Skeletal muscle satellite cell (primary cell): ENCODE results near the gene GPC3.

Experiments used
- H3K27me3 ChIP-seq: 2 replicates; pipeline ENCODE4 v1.7.0; 2013; ENCODE audit warnings: low read length; ENCODE audit not compliant: control insufficient read depth, insufficient read depth
- H3K36me3 ChIP-seq: 2 replicates; pipeline ENCODE4 v1.7.0; 2013; ENCODE audit warnings: mild to moderate bottlenecking, control low read depth, low read length; ENCODE audit not compliant: insufficient read depth
- H3K4me1 ChIP-seq: 2 replicates; pipeline ENCODE4 v1.7.0; 2013; ENCODE audit warnings: low read length; ENCODE audit not compliant: control insufficient read depth, insufficient read depth
- H3K4me2 ChIP-seq: 2 replicates; pipeline ENCODE4 v1.7.0; 2013; ENCODE audit warnings: mild to moderate bottlenecking, low read length
- H3K4me3 ChIP-seq: 2 replicates; pipeline ENCODE4 v1.7.0; 2013; ENCODE audit warnings: low read length
- H3K9ac ChIP-seq: 2 replicates; pipeline ENCODE4 v1.7.0; 2013; ENCODE audit warnings: mild to moderate bottlenecking, low read depth, low read length, moderate library complexity
- H3K9me3 ChIP-seq: replicated peaks from 2 replicates; pipeline ENCODE4 v1.7.0; 2013; ENCODE audit warnings: mild to moderate bottlenecking, control low read depth, low read length

Gene GPC3

GRCh38 chrX:134013092-134013497 is 27.7 kb upstream of the GPC3 start:
- H3K9ac ChIP-seq: no peak overlapping the region
- H3K36me3 ChIP-seq: no peaks in the 10 kb centered on the region
- H3K4me1 ChIP-seq: no peaks in the 10 kb centered on the region
- no peak overlapping the region for H3K4me2 ChIP-seq
- H3K27me3 ChIP-seq: no peaks in the 10 kb centered on the region
- H3K9me3 ChIP-seq: no peaks in the 10 kb centered on the region
- no peak overlapping the region for H3K4me3 ChIP-seq

- Histone ChIP-seq H3K4me2 (no peak overlapping the region), H3K9ac (no peak overlapping the region), H3K9me3 (no peaks in the 10 kb centered on the region), H3K27me3 (no peaks in the 10 kb centered on the region), H3K36me3 (no peaks in the 10 kb centered on the region), H3K4me3 (no peak overlapping the region), H3K4me1 (no peaks in the 10 kb centered on the region)
Observed at GRCh38 chrX:134010690-134011089, 25.3 kb upstream of the GPC3 start.

DNA sequence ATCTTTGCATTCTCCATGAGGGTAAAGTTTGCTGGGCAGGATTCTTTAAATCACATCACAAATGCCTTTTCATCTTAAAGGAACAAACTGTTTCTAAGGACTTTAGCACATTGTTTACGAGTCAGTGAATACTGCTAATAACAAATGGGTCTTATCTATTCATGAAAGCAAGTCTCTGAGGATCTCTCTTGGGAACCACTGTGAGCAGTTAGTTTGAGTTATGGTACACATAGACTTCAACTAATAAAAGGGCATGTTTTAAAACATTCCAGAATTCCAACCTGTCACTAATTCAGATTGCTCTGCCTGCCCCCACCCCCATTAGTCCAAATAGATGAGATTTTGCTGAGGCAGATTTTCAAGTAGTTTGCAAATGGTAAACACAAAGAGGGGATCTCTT is 22.3 kb upstream of the GPC3 start:
- H3K4me3 ChIP-seq: no peak overlapping the region
- no peaks in the 10 kb centered on the region for H3K9me3 ChIP-seq
- H3K36me3 ChIP-seq: no peaks in the 10 kb centered on the region
- no peaks in the 10 kb centered on the region for H3K27me3 ChIP-seq
- no peak overlapping the region for H3K9ac ChIP-seq
- H3K4me1 ChIP-seq: no peaks in the 10 kb centered on the region
- no peak overlapping the region for H3K4me2 ChIP-seq

GRCh38 chrX:134006484-134007161 is 21.2 kb upstream of the GPC3 start:
- H3K4me1 ChIP-seq: no peaks in the 10 kb centered on the region
- no peak overlapping the region for H3K4me2 ChIP-seq
- H3K36me3 ChIP-seq: no peaks in the 10 kb centered on the region
- no peaks in the 10 kb centered on the region for H3K27me3 ChIP-seq
- H3K4me3 ChIP-seq: no peak overlapping the region
- H3K9ac ChIP-seq: no peak overlapping the region
- no peaks in the 10 kb centered on the region for H3K9me3 ChIP-seq

- H3K4me2 ChIP-seq: no peak overlapping the region
- H3K36me3 ChIP-seq: no peaks in the 10 kb centered on the region
- no peaks in the 10 kb centered on the region for H3K27me3 ChIP-seq
- H3K9ac ChIP-seq: no peak overlapping the region
- H3K9me3 ChIP-seq: no peaks in the 10 kb centered on the region
- no peak overlapping the region for H3K4me3 ChIP-seq
- H3K4me1 ChIP-seq: no peaks in the 10 kb centered on the region
Observed at GRCh38 chrX:134004084-134004483, 18.7 kb upstream of the GPC3 start.

DNA sequence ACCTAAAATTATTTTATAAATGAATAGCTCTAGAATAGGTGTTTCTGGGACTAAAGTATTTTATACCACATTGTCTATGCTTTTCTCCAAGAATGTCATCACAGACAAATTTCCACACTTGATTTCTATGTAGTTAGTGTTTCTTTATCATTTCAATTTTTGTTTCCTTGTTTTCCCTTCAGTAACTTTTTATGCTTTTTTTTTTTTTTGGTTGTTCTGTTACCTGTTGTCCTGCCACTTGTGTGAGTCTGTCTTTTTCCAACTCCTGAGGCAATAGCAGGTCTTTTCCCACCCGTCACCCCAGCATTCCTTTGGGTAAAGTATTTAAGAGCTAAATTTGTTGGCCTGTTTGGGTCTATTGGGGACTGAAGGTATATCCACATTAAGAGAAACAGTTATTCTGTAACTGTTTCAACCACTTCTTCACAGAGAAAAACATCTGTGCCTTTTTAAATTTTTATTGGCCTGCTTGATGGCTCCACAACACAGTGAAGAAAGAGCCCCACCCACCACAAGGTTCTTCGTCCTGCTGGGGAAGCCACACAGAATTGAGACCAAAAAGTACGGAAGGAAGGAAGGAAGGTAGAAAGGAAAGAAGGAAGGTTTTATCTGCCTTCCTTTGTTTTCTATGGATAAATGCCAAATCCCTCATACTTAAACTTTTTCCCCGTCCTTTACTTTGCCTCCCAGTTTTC is 17.7 kb upstream of the GPC3 start:
- no peak overlapping the region for H3K4me3 ChIP-seq
- H3K4me2 ChIP-seq: no peak overlapping the region
- no peaks in the 10 kb centered on the region for H3K27me3 ChIP-seq
- H3K9me3 ChIP-seq: no peaks in the 10 kb centered on the region
- no peaks in the 10 kb centered on the region for H3K36me3 ChIP-seq
- no peaks in the 10 kb centered on the region for H3K4me1 ChIP-seq
- H3K9ac ChIP-seq: no peak overlapping the region

DNA sequence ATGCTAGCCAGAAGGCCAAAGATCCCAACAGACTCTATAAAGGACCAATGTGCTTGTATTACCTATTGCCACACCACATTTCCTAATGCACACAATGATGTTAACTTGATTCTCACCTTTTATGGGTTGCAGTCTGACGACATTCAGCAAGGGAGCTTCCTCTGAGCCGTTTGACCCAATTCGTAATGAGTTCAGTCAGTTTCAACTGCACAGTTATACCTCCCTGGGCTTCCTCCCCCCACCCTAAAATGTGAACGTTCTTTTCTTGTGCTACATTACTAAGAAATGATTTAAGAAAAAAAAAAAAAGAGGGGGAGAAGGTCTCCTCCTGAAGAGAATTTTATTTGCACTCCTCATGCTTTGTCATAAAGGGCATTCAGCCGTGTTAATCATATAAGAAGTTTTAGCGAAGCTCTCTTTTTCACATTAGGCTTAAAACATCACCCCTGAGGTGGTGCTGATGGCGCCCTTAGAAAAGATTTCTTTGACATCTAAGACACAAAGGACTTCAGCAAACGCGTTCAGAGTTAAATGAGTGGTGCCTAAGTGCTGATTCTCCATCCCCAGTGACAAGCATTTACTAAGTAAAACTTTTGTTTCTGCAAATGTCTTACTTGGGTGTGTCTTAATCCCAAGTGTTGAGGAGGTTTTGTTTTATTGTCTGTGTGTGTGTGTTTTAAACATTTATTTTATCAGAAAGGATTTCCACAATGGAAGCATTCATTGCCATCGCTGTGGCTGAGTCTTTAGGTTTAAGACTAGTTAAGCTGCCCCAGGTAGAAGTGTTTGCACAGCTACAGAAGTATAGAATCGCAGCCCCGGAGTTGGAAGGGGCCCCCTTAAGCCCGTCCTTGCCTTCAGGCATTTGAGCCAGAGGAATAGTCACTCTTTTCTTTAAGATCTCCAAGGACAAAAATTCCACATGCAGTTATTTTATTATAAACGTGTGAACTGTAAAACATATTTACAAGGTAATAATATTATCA is 15.2 kb upstream of the GPC3 start:
- Histone ChIP-seq H3K9me3 (no peaks in the 10 kb centered on the region), H3K4me2 (no peak overlapping the region), H3K4me1 (no peaks in the 10 kb centered on the region), H3K36me3 (no peaks in the 10 kb centered on the region), H3K27me3 (no peaks in the 10 kb centered on the region), H3K9ac (no peak overlapping the region), H3K4me3 (no peak overlapping the region)

DNA sequence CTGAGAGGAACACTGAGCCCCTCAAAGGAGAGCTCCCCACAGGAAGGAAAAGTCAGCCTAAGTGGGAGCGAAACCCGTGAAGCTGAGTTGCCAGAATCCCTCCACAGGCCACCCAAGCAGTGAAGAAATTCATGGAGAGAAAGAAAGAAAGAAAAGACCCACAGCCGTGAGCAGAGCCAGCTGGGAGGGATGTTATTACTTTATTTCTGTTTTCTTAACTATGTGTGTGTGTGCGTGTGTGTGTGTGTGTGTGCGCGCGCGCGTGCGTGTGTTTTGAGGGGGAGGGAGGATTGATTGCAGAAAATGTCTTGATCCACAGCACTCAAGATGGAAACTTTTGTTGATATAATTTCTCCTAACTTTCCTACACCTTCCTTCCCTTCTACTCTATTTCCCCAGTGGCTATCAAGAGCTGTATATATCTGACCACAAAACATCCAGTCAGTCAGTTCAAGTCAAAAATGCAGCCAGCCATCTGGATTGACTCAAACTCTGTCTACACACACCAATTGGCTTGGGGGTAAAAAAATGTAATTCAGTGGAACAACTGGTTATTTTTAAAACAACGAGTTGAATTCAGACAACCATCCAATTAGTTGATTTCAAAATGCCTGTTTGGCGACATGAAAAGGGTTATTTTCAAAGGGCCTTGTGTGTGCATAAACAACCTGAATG is 13.8 kb upstream of the GPC3 start:
- no peak overlapping the region for H3K4me2 ChIP-seq
- H3K9ac ChIP-seq: no peak overlapping the region
- no peaks in the 10 kb centered on the region for H3K4me1 ChIP-seq
- H3K27me3 ChIP-seq: no peaks in the 10 kb centered on the region
- H3K36me3 ChIP-seq: no peaks in the 10 kb centered on the region
- H3K4me3 ChIP-seq: no peak overlapping the region
- no peaks in the 10 kb centered on the region for H3K9me3 ChIP-seq

- Histone ChIP-seq H3K9me3 (no peaks in the 10 kb centered on the region), H3K27me3 (no peaks in the 10 kb centered on the region), H3K4me2 (no peak overlapping the region), H3K9ac (no peak overlapping the region), H3K4me3 (no peak overlapping the region), H3K4me1 (no peaks in the 10 kb centered on the region), H3K36me3 (no peaks in the 10 kb centered on the region)
Observed at GRCh38 chrX:133995759-133996158, 10.4 kb upstream of the GPC3 start.

GRCh38 chrX:133994576-133994975 is 9.2 kb upstream of the GPC3 start:
- Histone ChIP-seq H3K4me2 (no peak overlapping the region), H3K4me3 (no peak overlapping the region), H3K9me3 (no peaks in the 10 kb centered on the region), H3K4me1 (no peaks in the 10 kb centered on the region), H3K27me3 (no peaks in the 10 kb centered on the region), H3K36me3 (no peaks in the 10 kb centered on the region), H3K9ac (no peak overlapping the region)

DNA sequence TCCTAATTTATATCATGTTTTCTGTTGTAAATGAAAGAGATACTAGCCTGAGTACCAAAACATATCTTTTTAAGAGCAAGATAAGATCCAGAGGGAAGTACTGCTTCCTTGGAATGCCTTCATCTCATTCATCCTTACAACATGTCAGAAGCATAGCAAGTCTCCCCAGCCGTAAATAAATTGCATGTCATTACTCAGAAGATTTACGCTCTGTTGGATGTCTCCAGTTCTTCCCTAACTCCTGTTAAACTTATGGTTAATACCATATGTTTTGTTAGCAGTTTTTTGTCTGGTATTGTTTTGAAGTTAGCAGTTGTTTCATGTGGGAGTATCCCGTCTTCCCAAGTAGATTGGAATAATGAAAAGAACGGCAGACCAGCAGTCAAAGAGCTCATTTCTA is 7.5 kb upstream of the GPC3 start:
- no peaks in the 10 kb centered on the region for H3K27me3 ChIP-seq
- no peaks in the 10 kb centered on the region for H3K36me3 ChIP-seq
- no peaks in the 10 kb centered on the region for H3K4me1 ChIP-seq
- no peak overlapping the region for H3K4me2 ChIP-seq
- no peaks in the 10 kb centered on the region for H3K9me3 ChIP-seq
- no peak overlapping the region for H3K4me3 ChIP-seq
- H3K9ac ChIP-seq: no peak overlapping the region
